ENCODE results near the gene TBC1D22A. TPM values are rescaled to one million over a fixed set of nuclear protein-coding genes. Genes with fewer than 3 reads are reported as not detected.

TBC1D22A gene
- total RNA-seq, 1 experiment from 2014 or later = 20.9 TPM

GRCh38 chr22:47162865-47163264 lies 400.4 kb downstream of the TBC1D22A start:
- no peaks in the 10 kb centered on the region for H4K20me1 ChIP-seq (ENCODE audit: insufficient read depth)
- H3K79me2 ChIP-seq (ENCODE audit: insufficient read depth, low read length) = no peaks in the 10 kb centered on the region
- CTCF ChIA-PET = no interaction called here
- no peaks in the 10 kb centered on the region for H3K27me3 ChIP-seq (ENCODE audit: insufficient read depth, low read length)
- H3K36me3 ChIP-seq (ENCODE audit: control insufficient read depth in 1 of 2, insufficient read depth in 2 of 2, low read length in 2 of 2) = no peaks in the 10 kb centered on the region
- no peak overlapping the region for H2AFZ ChIP-seq (ENCODE audit: low read depth, low read length, poor library complexity, severe bottlenecking)
- H3K9me3 ChIP-seq (ENCODE audit: control insufficient read depth in 1 of 2, insufficient read depth in 1 of 2, low read depth in 1 of 2, low read length in 2 of 2) = no peaks in the 10 kb centered on the region
- BruUV-seq (replicated peaks) = no TSS peak
- RAD21 ChIA-PET (ENCODE audit: low non-redundant PET in 1 of 2, low total read pairs in 2 of 2, uncharacterized antibody in 2 of 2, unreplicated experiment in 2 of 2) = no interaction called here
- DNase-seq (ENCODE audit: low read depth, low spot score) (no peak), ATAC-seq (no peak)
- no peak for TF ChIP-seq EGR1 (IDR thresholded peaks at IDR 0.05; ENCODE audit: low read depth)
- TF ChIP-seq CTCF (IDR thresholded peaks at IDR 0.05 in 2 of 3, conservative IDR thresholded peaks at IDR 0.05 in 1 of 3; ENCODE audit: borderline replicate concordance in 1 of 3, insufficient read depth in 1 of 3, low read depth in 2 of 3, low read length in 2 of 3) = no peak
- TF ChIP-seq TCF7L2 (IDR thresholded peaks at IDR 0.05; ENCODE audit: borderline replicate concordance, extremely low read depth, insufficient read depth, insufficient read length) = no peak
- TF ChIP-seq POLR2A (IDR thresholded peaks at IDR 0.05; ENCODE audit: borderline replicate concordance, extremely low read depth, insufficient read depth, insufficient read length) = no peak
- TF ChIP-seq RAD21 (IDR thresholded peaks at IDR 0.05; ENCODE audit: low read depth) = no peak
- TF ChIP-seq EZH2 (IDR thresholded peaks at IDR 0.05) = no peak
- TF ChIP-seq SP1 (IDR thresholded peaks at IDR 0.05; ENCODE audit: low read depth) = no peak
- TF ChIP-seq, protein P1, sequence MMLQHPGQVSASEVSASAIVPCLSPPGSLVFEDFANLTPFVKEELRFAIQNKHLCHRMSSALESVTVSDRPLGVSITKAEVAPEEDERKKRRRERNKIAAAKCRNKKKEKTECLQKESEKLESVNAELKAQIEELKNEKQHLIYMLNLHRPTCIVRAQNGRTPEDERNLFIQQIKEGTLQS (IDR thresholded peaks at IDR 0.05) = no peak
- no peak for TF ChIP-seq ZNF274 (IDR thresholded peaks at IDR 0.05; ENCODE audit: low read depth, low read length)
- no peak for TF ChIP-seq MAX (IDR thresholded peaks at IDR 0.05)
- no peak for TF ChIP-seq JUND (IDR thresholded peaks at IDR 0.05)
- no peak for TF ChIP-seq SIN3A (IDR thresholded peaks at IDR 0.05; ENCODE audit: low read depth)
- TF ChIP-seq POLR2AphosphoS5 (IDR thresholded peaks at IDR 0.05; ENCODE audit: low read depth, low read length) = no peak
- no peak for TF ChIP-seq ZFX (IDR thresholded peaks at IDR 0.05)
- TF ChIP-seq, protein P2, sequence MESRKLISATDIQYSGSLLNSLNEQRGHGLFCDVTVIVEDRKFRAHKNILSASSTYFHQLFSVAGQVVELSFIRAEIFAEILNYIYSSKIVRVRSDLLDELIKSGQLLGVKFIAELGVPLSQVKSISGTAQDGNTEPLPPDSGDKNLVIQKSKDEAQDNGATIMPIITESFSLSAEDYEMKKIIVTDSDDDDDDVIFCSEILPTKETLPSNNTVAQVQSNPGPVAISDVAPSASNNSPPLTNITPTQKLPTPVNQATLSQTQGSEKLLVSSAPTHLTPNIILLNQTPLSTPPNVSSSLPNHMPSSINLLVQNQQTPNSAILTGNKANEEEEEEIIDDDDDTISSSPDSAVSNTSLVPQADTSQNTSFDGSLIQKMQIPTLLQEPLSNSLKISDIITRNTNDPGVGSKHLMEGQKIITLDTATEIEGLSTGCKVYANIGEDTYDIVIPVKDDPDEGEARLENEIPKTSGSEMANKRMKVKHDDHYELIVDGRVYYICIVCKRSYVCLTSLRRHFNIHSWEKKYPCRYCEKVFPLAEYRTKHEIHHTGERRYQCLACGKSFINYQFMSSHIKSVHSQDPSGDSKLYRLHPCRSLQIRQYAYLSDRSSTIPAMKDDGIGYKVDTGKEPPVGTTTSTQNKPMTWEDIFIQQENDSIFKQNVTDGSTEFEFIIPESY (IDR thresholded peaks at IDR 0.05; ENCODE audit: extremely low read depth, insufficient replicate concordance, low read length) = no peak
- POLR2A ChIA-PET = no interaction called here
- intact Hi-C loops (cut with micrococcal nuclease) = no loop called here
- H3K4me2 ChIP-seq (ENCODE audit: low read length) = no peak overlapping the region
- no peak overlapping the region for H3K4me3 ChIP-seq (replicated peaks in 1 of 2; ENCODE audit: low read depth in 1 of 2, low read length in 2 of 2)
- H3K4me1 ChIP-seq (ENCODE audit: control insufficient read depth in 1 of 2, insufficient read depth in 2 of 2, low read length in 2 of 2) = no peaks in the 10 kb centered on the region
- H3K9me2 ChIP-seq (ENCODE audit: insufficient read depth) = no peaks in the 10 kb centered on the region
- H3K27ac ChIP-seq (ENCODE audit: low read depth, low read length) = no peak overlapping the region
- no peak overlapping the region for H3K9ac ChIP-seq (ENCODE audit: low read length)
